ENCODE data around the gene PTPRA. TPM values are rescaled to one million over a fixed set of nuclear protein-coding genes. Genes with fewer than 3 reads are reported as not detected.

PTPRA gene
- total and polyA plus RNA-seq, 2 donors (not counting 1 experiment from before 2014, with no cell fraction given), result 32.1 to 64.2 TPM

GRCh38 chr20:2833761-2834160 is 39.5 kb upstream of the PTPRA start:
- Mint-ChIP-seq H3K27ac (no peak overlapping the region), H3K4me1 (peaks cover 9% of the 10 kb centered on the region), H3K27me3 (peaks cover 10% of the 10 kb centered on the region), H3K9me3 (ENCODE audit: insufficient read depth) (no peaks in the 10 kb centered on the region), H3K4me3 (no peak overlapping the region)
- H3K9me3 ChIP-seq (ENCODE audit: control extremely low read depth in 1 of 3, control insufficient read depth in 2 of 3, insufficient read depth in 1 of 3, low read length in 2 of 3), result no peaks in the 10 kb centered on the region
- no peak overlapping the region for H3K27ac ChIP-seq (ENCODE audit: low read length in 2 of 2)
- no peaks in the 10 kb centered on the region for H4K20me1 ChIP-seq (ENCODE audit: control insufficient read depth, insufficient read depth, low read length, poor library complexity, severe bottlenecking)
- H3K79me2 ChIP-seq (ENCODE audit: control insufficient read depth, insufficient read depth, low read length), result no peaks in the 10 kb centered on the region
- intact Hi-C loops (cut with micrococcal nuclease), result no loop called here
- ChIA-PET CTCF (no interaction called here), POLR2A (no interaction called here)
- H3K4me3 ChIP-seq (ENCODE audit: control extremely low read depth in 1 of 5, extremely low read depth in 1 of 5, insufficient read depth in 1 of 5, low read depth in 2 of 5, low read length in 4 of 5), result no peak overlapping the region
- no peaks in the 10 kb centered on the region for H3K27me3 ChIP-seq (replicated peaks in 1 of 4; ENCODE audit: control extremely low read depth in 1 of 4, control insufficient read depth in 3 of 4, insufficient read depth in 4 of 4, low read length in 3 of 4)
- no peak for ATAC-seq (ENCODE audit: low read depth)
- no peak overlapping the region for H3K4me2 ChIP-seq (replicated peaks; ENCODE audit: low read depth, low read length, poor library complexity, severe bottlenecking)
- peaks cover 0 to 6% of the 10 kb centered on the region in 2 donors for H3K4me1 ChIP-seq (ENCODE audit: control insufficient read depth in 2 of 2, insufficient read depth in 2 of 2, low read length in 2 of 2)
- WGBS (ENCODE audit: insufficient coverage), result no CpG with 5 or more reads among the region's 1 CpG
- no peak overlapping the region for H2AFZ ChIP-seq (ENCODE audit: insufficient read depth, low read depth, low read length, poor library complexity, severe bottlenecking)
- no peaks in the 10 kb centered on the region for H3K36me3 ChIP-seq (replicated peaks in 1 of 2; ENCODE audit: control extremely low read depth in 1 of 2, control insufficient read depth in 1 of 2, extremely low read depth in 1 of 2, insufficient read depth in 2 of 2, low read length in 1 of 2)
- TF ChIP-seq CTCF (IDR thresholded peaks at IDR 0.05) (no peak), EZH2 (IDR thresholded peaks at IDR 0.05; ENCODE audit: borderline replicate concordance, insufficient read depth, low read depth, low read length, poor library complexity, severe bottlenecking) (no peak)
- H3K9ac ChIP-seq (ENCODE audit: low read length), result no peak overlapping the region
- no peak for DNase-seq

GRCh38 chr20:2834401-2835110 is 38.7 kb upstream of the PTPRA start:
- Histone ChIP-seq H3K4me2 (replicated peaks; ENCODE audit: low read depth, low read length, poor library complexity, severe bottlenecking) (no peak overlapping the region), H3K9me3 (ENCODE audit: control extremely low read depth in 1 of 3, control insufficient read depth in 2 of 3, insufficient read depth in 1 of 3, low read length in 2 of 3) (no peaks in the 10 kb centered on the region), H3K27ac (ENCODE audit: low read length in 2 of 2) (no peak overlapping the region), H3K4me3 (ENCODE audit: control extremely low read depth in 1 of 5, extremely low read depth in 1 of 5, insufficient read depth in 1 of 5, low read depth in 2 of 5, low read length in 4 of 5) (no peak overlapping the region), H3K27me3 (replicated peaks in 1 of 4; ENCODE audit: control extremely low read depth in 1 of 4, control insufficient read depth in 3 of 4, insufficient read depth in 4 of 4, low read length in 3 of 4) (no peaks in the 10 kb centered on the region), H3K4me1 (ENCODE audit: control insufficient read depth in 2 of 2, insufficient read depth in 2 of 2, low read length in 2 of 2) (peaks cover 5 to 14% of the 10 kb centered on the region in 2 donors), H4K20me1 (ENCODE audit: control insufficient read depth, insufficient read depth, low read length, poor library complexity, severe bottlenecking) (no peaks in the 10 kb centered on the region), H3K9ac (ENCODE audit: low read length) (no peak overlapping the region), H2AFZ (ENCODE audit: insufficient read depth, low read depth, low read length, poor library complexity, severe bottlenecking) (no peak overlapping the region), H3K36me3 (replicated peaks in 1 of 2; ENCODE audit: control extremely low read depth in 1 of 2, control insufficient read depth in 1 of 2, extremely low read depth in 1 of 2, insufficient read depth in 2 of 2, low read length in 1 of 2) (no peaks in the 10 kb centered on the region), H3K79me2 (ENCODE audit: control insufficient read depth, insufficient read depth, low read length) (peaks cover 3% of the 10 kb centered on the region)
- WGBS (ENCODE audit: insufficient coverage), result 100% methylated on average over 1 of the region's 14 CpGs
- DNase-seq (no peak), ATAC-seq (ENCODE audit: low read depth) (no peak)
- Mint-ChIP-seq H3K4me3 (no peak overlapping the region), H3K27ac (no peak overlapping the region), H3K9me3 (ENCODE audit: insufficient read depth) (no peaks in the 10 kb centered on the region), H3K4me1 (peaks cover 13% of the 10 kb centered on the region), H3K27me3 (peaks cover 2% of the 10 kb centered on the region)
- intact Hi-C loops (cut with micrococcal nuclease), result no loop called here
- CTCF ChIA-PET, result no interaction called here
- POLR2A ChIA-PET, result no interaction called here
- TF ChIP-seq CTCF (IDR thresholded peaks at IDR 0.05), result no peak
